Stimulated activated CD8-positive, alpha-beta memory T cell treated with anti-CD3 and anti-CD28 coated beads, Interleukin-7, amount 100 ng/mL, for 24 hours (primary cell): ENCODE data around the gene BBS7.

ENCODE experiments used
- DNase-seq: peaks from one replicate; pipeline ENCODE4 v3.0.0-alpha.2; 2020; ENCODE audit warnings: low read depth

Gene BBS7

GRCh38 chr4:121790976-121791375 is 79.3 kb downstream of the BBS7 start:
- DNase-seq = no peak

- DNase-seq = no peak
Measured at GRCh38 chr4:121789960-121790829, 80.1 kb downstream of the BBS7 start.

GRCh38 chr4:121789455-121789854 is 80.8 kb downstream of the BBS7 start:
- no peak for DNase-seq

GRCh38 chr4:121788896-121789295 is 81.4 kb downstream of the BBS7 start:
- DNase-seq = no peak

GRCh38 chr4:121786221-121786620 is 84.1 kb downstream of the BBS7 start:
- no peak for DNase-seq

- no peak for DNase-seq
Measured at GRCh38 chr4:121785479-121785878, 84.8 kb downstream of the BBS7 start.

- DNase-seq = no peak
Measured at GRCh38 chr4:121784975-121785374, 85.3 kb downstream of the BBS7 start.

GRCh38 chr4:121784401-121784800 is 85.9 kb downstream of the BBS7 start:
- no peak for DNase-seq

GRCh38 chr4:121783210-121783609 is 87.1 kb downstream of the BBS7 start:
- no peak for DNase-seq

GRCh38 chr4:121778991-121779628 is 91.2 kb downstream of the BBS7 start:
- DNase-seq = no peak

GRCh38 chr4:121777625-121778024 is 92.6 kb downstream of the BBS7 start:
- no peak for DNase-seq

GRCh38 chr4:121776610-121777401 is 93.5 kb downstream of the BBS7 start:
- no peak for DNase-seq
